Stimulated activated CD4-positive, alpha-beta T cell treated with anti-CD3 and anti-CD28 coated beads, Interleukin-4, amount 100 ng/mL, for 48 hours (primary cell): ENCODE measurements around the gene PRKCH.
"Not testable (repeated sequence)": the region's sequence is repeated elsewhere in the genome, so short reads cannot be mapped to it uniquely, and the experiment has no call there.

ENCODE experiments used
- DNase-seq, 2 donors: peaks; one replicate each; pipeline ENCODE4 v3.0.0-alpha.2; 2020; ENCODE audit warnings: low read depth in 2 of 2

The PRKCH gene

DNA sequence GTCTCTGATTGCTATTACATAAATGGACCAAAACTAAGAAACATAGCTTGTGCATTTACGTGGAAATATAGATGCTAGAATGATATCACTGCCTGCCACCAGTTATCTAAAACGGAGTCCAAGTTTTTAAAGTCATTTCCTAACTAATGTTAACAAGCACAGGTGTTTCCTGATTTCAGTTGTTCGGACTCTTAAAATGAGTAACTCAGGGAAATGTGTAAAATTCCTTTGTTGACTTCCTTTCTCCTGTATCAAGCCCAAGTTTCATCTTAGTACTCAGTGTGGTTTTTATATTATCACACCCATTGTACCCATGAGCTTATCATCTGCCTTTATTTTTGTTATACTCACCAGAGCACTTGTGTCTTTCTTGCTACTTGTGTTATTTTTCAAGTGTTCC, 13.2 kb upstream of the PRKCH start:
- DNase-seq: no peak

DNA sequence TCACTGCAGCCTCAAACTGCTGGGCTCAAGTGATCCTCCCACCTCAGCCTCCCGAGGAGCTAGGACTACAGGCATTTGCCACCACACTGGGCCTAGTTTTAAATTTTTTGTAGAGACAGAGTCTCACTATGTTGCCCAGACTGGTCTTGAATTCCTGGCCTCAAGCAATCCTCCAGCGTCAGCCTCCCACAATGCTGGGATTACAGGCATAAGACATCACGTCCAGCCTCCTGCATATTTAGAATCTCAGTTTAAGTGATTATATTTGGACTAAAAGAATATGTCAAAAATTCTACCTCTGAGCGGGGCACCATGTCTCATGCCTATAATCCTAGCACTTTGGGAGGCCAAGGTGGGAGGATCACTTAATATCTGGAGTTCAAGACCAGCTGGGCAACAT, 12.7 kb upstream of the PRKCH start:
- DNase-seq: not testable (repeated sequence)

DNA sequence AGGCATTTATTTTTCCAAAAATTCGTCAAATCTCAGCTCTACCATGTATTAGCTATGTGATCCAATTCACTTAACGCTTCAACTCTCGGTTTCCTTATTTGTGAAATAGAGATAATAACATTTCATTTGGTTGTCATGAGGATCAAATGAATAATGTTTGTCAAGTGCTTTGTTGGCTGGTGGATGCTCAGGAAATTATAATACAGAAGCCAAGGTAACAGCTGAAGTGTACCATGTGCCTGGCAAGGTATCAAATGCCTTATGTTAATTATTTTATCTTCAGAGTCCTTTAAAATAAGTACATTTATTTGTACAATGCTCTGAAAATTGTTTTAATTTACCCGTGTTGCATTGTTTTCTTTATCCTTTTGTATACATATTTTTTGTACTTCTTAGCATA, 6.1 kb upstream of the PRKCH start:
- no peak for DNase-seq

DNA sequence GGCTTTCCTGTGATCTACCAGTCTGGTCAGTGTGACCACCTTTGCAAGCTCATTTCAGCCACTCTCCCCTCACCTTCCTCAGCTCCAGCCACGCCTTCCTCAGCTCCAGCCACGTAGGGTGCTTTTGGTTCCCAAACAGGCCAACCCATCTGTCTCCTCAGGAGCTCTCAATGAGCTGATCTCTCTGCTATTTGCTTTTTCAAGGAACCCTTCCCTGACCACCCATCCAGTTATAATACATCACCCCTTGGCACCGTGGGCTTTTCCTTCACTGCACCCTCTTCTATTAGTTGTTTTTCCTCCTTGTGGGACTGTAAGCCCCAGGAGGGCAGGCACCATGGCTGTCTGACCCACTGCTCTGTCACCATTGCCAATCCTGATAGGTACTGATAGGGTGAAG, 2.3 kb upstream of the PRKCH start:
- DNase-seq: no peak

DNA sequence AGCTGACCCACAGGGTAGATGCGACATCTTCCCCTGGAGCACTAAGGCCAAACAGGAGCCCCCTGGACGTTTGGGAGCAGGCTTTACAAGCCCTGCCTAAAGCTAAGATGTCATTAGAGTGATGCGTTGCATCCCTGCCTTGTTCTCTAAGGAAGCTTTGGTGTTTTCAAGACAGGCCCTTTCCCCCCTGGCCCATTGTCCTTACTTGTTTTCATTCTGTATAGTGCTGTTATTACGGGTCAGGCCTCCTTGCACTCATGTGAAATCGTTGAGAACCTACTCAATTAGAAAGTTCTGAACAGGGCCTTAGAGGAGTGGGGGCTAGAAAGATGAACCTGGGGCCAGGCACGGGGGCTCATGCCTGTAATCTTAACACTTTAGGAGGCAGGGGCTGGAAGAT, 1.7 kb upstream of the PRKCH start:
- DNase-seq: no peak

DNA sequence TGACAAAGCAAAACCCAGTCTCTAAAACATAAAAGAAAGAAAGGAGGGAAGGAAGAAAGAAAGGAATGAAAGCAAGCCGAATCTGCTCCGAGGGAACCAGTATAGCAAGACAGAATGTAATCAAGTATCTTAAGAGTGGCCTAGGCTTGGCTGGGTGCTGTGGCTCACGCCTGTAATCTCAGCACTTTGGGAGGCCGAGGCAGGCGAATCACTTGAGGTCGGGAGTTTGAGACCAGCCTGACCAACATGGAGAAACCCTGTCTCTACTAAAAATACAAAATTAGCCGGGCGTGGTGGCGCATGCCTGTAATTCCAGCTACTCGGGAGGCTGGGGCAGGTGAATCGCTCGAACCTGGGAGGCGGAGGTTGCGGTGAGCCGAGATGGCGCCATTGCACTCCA, 1.2 kb upstream of the PRKCH start:
- not testable (repeated sequence) for DNase-seq

DNA sequence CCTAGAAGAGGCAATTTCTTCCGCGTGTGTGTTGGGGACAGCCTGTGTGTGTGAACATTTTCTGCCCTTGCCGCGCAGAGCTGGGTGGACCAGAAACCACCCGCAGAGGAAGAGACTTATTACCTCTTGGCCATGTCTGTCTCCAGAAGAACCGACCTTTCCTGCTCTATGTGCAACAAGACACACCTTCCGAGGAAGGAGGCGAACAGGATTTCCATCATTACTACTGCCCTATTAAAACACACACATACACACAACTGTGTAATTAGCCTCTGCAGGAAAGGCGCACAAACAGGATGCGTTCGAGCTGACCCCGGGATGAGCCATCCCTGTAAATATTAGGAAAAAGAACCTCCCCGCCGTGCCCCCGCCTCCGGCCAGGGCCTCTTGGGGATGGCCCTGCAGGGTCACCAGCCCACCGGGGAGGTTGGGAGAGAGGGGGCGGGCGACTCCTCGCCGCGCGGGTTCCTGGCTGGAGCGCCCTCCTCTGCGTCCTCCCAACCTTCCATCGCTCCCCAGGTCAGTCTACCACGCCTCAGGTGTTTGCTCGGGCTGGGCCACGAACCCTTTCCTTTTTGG, 484 bp upstream of the PRKCH start:
- no peak for DNase-seq

DNA sequence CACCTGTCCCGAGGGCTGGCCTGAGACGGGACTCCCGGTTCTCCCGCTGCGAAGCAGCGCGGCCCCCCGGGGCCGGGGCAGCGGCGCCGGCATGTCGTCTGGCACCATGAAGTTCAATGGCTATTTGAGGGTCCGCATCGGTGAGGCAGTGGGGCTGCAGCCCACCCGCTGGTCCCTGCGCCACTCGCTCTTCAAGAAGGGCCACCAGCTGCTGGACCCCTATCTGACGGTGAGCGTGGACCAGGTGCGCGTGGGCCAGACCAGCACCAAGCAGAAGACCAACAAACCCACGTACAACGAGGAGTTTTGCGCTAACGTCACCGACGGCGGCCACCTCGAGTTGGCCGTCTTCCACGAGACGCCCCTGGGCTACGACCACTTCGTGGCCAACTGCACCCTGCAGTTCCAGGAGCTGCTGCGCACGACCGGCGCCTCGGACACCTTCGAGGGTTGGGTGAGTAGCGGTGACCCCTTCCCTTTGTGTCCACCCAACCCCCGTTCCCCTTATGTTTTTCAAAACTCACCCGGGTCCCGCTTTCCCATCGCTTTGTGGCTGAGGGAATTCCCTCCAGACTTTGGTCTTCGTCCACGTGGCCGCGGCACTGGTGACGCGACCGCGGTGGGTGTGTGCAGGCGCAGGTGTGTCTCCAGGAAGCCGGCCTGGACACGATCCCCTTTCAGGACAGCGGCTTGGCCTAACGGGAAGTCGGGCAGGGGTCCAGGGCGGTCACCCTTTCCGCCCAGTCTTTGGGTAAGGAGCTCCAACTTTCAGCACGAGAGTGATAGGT, 826 bp downstream of the PRKCH start:
- DNase-seq: no peak

DNA sequence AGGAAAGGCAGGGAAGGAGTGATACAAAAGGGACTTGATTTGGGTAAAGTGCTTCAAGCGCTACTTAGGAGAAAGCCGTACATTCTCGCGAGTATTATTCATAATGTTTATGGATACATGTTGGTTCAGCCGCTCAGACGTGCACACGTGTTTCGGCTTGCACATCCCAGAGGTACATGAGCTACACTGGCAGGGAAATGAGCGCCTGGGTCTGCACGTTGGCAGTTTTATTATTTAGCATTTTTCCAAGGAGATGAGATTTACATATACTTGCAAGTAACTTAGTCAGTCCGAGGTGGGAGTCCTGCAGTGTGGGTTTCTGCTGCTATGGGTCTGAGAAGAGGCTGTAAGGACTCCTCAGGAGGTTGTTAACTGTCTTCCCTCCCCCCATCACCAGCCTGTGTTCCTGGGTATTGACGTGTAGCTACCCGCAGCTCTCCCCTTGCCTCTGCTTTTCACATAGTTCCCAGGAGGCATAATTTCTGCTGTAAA, 1.5 kb downstream of the PRKCH start:
- DNase-seq: no peak

DNA sequence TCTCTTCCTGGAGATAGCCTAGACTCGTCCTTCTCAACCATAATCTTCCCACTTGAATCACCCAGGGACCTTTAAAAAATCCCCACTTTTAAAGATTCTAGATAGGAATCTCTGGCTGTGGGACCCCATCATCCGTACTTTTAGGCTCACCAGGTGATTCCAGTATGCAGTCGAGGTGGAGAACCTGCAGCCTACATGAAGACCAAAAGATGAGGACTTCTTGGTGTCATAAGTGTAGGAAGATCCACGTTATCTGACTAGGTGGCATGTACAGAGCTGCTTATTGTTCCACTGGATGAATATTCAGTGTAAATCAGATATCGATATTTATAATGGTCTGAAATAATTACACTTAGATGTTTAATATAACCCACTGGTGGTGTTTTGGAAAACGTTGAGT, 2.6 kb downstream of the PRKCH start:
- no peak for DNase-seq

DNA sequence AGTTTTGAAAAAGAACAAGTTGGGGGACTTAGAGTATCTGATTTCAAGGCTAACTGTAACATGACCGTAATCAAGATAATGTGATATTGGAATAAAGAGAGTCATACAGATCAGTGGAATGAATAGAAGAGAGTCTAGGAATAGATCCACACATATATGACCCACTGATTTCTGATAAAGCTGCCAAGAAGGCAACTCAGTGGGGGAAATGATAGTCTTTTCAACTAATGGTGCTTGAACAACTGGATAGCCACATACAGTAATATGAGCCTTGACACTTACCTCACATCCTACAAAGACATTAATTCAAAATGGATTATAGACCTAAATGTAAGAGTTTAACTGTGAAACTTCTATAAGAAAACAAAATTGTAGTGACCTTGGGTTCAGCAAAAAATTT, 3.8 kb downstream of the PRKCH start:
- no peak for DNase-seq

DNA sequence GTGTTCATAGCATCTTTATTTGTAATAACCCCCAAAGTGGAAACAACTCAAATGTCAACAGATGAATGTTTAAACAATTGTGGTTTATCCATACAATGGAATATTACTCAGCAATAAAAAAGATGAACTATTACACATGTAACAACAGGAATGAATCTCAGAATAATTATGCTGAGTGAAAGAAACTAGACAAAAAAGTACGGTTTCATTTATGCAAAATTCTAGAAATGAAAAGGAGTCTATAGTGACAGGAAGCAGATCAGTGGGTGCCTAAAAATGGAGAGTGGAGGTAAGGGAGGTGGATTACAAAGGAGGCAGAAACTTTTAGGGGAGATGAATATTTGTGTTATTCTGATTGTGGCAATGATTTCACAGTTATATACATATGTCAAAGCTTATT, 4.8 kb downstream of the PRKCH start:
- no peak for DNase-seq

DNA sequence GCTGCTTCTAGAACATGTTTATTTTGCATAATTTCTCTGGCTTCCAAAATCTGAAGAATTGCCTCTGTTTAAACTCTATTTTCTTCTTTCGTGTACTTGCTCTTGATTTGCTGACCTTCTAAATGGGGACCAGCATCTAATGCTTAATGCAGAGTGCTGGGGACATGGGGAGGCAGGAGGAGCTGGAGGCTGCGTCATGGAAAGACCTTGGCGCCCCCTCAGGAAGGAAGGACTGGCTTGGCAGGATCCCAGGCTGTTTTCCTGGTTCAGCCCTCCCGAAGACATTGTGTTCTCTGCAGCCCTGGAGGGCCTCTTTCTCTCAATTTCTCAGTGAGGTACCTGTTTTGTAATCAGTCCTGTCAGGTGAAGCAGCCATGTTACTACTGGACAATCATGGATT, 5.5 kb downstream of the PRKCH start:
- DNase-seq: no peak

DNA sequence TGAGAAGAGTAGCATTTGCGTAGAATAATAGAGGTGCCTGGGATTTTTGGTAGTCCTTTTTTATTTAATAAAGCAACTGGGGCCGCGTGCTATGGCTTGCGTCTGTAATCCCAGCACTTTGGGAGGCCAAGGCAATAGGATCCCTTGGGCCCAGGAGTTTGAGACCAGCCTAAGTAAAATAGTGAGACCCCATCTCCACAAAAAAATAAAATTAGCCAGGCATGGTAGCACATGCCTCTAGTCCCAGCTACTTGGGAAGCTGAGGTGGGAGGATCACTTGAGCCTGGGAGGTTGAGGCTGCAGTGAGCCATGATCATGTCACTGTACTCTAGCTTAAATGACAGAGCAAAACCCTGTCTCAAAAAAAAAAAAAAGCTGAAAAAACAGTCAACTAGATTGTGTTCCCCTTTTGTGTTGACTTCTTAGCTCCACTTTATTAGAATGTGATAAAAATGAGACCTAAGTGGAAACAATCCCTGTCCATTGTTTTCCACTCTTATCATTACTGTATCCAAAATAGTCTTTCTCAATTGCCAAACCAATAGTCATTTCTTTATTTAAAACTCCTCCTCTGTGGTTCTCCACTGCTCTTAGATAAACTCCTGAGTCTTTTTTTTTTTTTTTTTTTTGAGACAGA, 7.4 kb downstream of the PRKCH start:
- DNase-seq: no peak

DNA sequence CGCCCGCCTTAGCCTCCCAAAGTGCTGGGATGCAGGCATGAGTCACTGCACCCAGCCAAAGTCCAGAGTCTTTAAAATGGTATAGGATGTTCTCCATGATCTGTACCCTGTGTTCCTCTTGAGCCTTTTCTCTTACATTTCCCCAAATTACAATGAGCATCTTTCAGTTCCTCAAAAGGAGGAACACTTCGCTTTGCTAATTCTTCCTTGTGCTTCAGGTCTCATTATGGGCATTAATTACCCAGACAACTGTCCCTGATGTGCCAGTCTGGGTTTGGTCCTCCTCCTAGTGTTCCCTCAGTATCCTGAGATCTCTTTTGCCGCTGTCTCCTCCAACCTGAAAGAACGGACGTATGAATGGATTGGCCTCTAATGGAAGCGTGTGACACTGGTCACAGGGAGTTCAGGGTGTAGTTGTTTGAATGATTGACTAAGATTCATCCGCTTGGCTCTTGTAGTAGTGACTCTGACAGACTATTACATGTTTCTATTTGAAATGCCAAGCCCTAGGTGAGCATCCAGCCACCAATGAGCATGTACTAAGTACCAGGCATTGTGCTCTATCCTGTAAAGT, 8.2 kb downstream of the PRKCH start:
- DNase-seq: no peak

DNA sequence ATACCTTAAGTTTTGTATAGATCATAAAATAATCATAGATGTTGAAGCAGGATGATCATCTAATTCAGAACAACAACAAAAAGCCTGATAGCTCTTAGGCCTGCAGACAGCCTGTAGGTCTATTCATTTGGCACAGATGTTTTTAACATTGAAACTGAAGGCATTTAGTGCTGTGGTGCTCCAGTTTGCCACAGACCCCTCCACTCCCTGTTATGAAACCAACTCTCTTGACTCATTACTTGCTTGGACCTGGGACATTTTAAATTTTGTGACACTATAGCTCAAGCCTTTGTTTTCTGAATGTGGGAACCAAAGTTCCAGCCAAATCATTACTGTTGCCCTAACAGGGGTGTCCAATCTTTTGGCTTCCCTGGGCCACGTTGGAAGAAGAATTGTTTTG, 9.1 kb downstream of the PRKCH start:
- no peak for DNase-seq

DNA sequence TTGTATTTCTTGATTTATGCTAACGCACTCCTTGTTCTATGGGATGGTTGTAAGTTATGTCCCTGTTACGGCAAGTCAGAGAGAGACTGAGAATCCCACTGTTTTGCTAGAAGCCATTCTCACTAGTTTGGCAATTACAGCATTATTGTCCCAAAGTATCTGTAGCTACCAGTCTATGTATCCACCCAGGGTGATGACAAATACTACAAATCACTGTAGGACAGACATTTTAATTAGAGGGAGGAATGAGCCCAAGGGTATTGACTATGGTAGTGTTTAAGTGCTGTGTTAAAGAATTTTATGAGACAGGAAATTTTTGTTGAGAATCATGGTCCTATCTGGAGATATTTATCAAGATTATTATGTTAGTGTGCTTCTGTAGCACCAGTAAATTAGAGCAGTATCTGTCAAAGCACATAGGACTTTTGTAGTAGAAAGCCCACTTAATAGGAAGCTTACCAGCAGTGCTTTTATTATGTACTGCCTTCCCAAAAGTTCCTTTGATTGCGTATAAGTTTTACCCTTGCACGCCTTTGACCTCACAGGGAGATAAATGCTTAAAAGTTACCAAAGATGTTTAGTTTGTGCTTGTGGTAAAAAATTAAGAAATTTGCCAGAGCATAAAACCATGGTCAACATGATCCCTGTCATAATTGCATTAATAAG, 10.7 kb downstream of the PRKCH start:
- no peak for DNase-seq

DNA sequence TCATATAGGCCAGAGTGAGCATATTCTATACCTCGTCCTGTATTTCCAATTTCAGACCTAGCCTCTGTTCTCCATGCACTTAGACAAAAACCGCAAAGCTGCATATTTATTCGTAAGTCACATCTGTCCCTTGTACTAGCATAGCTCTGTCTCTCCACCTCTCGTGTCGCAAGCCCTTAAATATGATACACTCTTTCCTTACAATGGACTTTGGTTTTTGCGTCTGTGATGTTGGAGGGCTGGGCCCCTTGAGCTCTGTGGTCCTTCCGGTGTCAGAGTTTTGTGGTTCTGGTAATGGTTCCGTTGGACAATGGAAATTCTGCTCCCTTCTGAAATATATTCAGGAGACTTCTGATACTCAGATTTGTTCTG, 11.3 kb downstream of the PRKCH start:
- no peak for DNase-seq

DNA sequence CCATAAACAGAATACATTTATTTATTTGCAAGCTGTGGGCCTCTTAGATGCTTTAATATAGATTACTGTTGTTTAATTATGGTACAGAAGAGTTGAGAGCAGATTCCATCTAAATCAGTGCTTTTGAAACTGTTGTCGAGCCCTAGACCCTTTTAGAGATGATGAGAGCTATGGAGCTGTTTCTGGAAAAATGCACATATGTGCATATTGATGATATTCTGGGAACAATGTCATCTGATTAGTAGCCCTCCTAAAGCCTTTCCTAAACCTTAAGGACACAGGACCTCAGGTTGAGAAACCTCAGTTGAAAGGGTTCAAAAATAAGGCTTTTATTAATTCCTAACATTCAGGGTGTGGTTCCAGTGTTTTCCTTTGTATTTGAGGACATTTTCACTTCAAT, 11.7 kb downstream of the PRKCH start:
- DNase-seq: no peak

DNA sequence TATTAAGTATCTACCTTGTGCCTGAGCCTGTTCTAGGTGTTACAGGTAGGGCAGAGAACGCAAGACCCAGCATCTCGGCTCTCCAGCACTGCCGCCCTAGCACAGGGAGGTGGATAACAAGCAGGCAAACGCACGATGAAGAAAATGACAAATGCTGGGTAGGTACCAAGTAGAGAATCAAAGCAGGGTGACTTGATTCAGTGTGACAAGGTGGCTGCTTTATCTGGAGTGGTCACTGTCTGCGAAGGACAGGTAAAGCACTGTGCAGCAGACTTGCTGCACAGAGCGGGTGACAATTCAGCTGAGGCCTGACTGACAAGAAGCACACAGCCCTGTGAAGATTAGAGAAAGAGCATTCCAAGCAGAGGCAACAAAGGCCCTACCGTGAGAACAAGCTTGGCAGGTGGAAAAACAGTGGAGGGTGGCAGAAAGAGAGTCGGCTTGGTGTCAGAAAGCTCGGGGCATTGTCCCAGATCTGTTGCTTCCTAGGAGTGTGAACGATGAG, 12.9 kb downstream of the PRKCH start:
- DNase-seq: no peak

DNA sequence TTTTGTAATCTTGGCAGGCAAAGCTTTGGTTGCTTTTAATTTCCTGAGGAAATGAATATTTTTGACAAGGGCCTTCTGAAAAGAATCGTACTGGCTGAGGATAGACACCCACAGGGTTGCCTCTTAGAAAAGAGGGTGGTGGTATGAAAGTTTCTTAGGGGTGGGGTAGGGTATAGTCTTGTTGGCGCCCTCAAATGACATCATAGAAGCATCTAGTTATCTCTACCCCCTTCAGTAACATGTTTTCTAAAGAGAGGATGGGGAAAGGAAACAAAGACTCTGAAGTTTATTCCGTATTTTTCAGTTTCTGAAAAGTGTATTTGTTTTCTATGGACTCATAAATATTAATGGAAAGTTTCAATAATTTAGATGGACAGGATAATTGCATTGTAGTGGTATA, 13.7 kb downstream of the PRKCH start:
- no peak for DNase-seq

DNA sequence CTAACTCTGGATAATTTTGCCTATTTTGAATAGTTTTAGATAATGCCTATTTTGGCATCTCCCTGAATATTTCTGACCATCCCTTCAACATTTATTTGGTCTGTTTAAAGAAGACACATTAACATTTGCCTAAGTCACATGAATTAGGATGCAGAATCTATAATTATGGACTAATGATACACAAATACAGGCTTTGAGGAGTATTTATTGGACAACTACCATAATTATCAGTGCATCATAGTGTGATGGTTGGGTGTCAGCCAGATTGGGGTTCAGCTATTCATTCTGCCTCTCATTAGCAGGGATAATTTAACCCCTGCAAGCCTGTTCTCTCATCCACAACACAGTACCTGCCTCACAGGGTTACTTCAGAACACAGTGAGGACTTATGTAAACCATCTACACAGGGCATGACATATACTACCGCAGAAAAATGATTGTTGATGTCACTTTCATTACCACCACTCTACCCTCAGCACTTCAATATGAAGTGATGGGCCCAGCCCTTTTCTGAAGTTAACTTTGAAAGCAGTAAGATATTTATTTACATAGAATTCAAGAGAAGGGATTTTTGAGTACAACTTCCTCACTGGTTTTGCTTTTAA, 14.4 kb downstream of the PRKCH start:
- no peak for DNase-seq
